ENCODE data around the gene SHE. TPM values are rescaled to one million over a fixed set of nuclear protein-coding genes. Genes with fewer than 3 reads are reported as not detected.
"Not testable (repeated sequence)": the region's sequence is repeated elsewhere in the genome, so short reads cannot be mapped to it uniquely, and the experiment has no call there.

Gene SHE
- total and polyA plus RNA-seq, 10 of the 15 experiments (the other 5 are each of a cell fraction or from before 2014, with no cell fraction given), result under 0.01 to 0.05 (median 0.03) TPM; not detected in 3

DNA sequence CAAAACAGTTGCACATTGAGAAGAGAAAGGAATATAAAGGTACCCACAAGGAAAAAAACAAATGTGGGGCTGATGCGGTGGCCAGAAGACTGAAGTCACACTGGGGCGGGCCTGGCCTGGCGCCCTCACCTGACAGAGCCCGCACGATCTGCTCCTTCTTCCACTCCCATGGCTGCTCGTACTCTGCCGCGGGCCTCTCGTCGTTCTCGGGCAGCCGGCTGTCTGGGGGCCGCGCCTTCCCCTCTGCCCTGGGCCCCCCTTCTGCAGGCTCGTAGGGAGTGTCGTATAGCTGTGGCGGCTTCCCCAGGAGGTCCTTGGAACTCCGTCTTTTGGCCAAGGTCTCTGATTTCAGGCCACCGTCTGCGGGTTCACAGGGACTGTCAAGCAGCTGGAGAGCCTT, 13.3 kb downstream of the SHE start:
- no peaks in the 10 kb centered on the region for H4K20me1 ChIP-seq (ENCODE audit: control insufficient read depth, insufficient read depth)
- CTCF ChIA-PET, result interaction anchor here (1.1 to 10.0 kb wide), 2 partner anchors 8 to 58 kb away, joined by 8 to 80 read pairs; no protein-coding TSS in a partner anchor
- no peak overlapping the region for H2AFZ ChIP-seq (ENCODE audit: control insufficient read depth, low read depth, low read length)
- H3K9me3 ChIP-seq (replicated peaks; ENCODE audit: control insufficient read depth, insufficient read depth, low read length), result no peaks in the 10 kb centered on the region
- H3K9ac ChIP-seq (ENCODE audit: control insufficient read depth, insufficient read depth, low read length), result no peak overlapping the region
- intact Hi-C loops (cut with micrococcal nuclease; ENCODE audit: unreplicated experiment) (loop anchor here (10.0 kb wide), 1 partner anchor 596 kb away; no protein-coding TSS in a partner anchor), in situ Hi-C loops (cut with MboI) (loop anchor here (5.0 kb wide), 1 partner anchor 63 kb away; no protein-coding TSS in a partner anchor)
- RAD21 ChIA-PET (ENCODE audit: unreplicated experiment), result interaction anchor here (1.1 kb wide), 1 partner anchor 9 kb away, joined by 3 read pairs; no protein-coding TSS in a partner anchor
- ATAC-seq (no peak), FAIRE-seq (no peak), DNase-seq (ENCODE audit: low read depth, low spot score) (no peak)
- no peak overlapping the region for H3K27ac ChIP-seq (ENCODE audit: control insufficient read depth, insufficient read depth)
- H3K27me3 ChIP-seq (replicated peaks in 1 of 2; ENCODE audit: control insufficient read depth in 2 of 2, insufficient read depth in 2 of 2, low read length in 1 of 2), result 0 out of 4 replicates have a peak, but pooled peaks cover 0 to 1% of the 10 kb centered on the region in 2 experiments
- H3K4me1 ChIP-seq (ENCODE audit: control insufficient read depth, insufficient read depth, low read length), result peaks cover 28% of the 10 kb centered on the region
- TF ChIP-seq MYB (IDR thresholded peaks at IDR 0.05; ENCODE audit: borderline replicate concordance, low read depth, low read length) (no peak), EGR1 (IDR thresholded peaks at IDR 0.05; ENCODE audit: borderline replicate concordance in 1 of 2, low read depth in 2 of 2, low read length in 2 of 2) (no peak), ZSCAN29 (IDR thresholded peaks at IDR 0.05) (no peak), NBN (IDR thresholded peaks at IDR 0.05) (no peak), ZNF274 (IDR thresholded peaks at IDR 0.05; ENCODE audit: insufficient read depth, insufficient read length) (no peak), SMARCA5 (IDR thresholded peaks at IDR 0.05) (no peak), SPI1 (IDR thresholded peaks at IDR 0.05; ENCODE audit: borderline replicate concordance, insufficient read depth, low read depth, low read length) (no peak), ZNF687 (IDR thresholded peaks at IDR 0.05) (no peak), NR2F1 (conservative IDR thresholded peaks at IDR 0.05) (no peak)
- BruUV-seq (replicated peaks), result no TSS peak
- POLR2A ChIA-PET, result interaction anchor here (0.6 kb wide), 2 partner anchors 20 to 552 kb away, joined by 3 to 5 read pairs; no protein-coding TSS in a partner anchor
- SMC1A ChIA-PET (ENCODE audit: uncharacterized antibody, unreplicated experiment), result interaction anchor here (0.9 to 9.3 kb wide), 4 partner anchors 6 to 145 kb away, joined by 3 to 97 read pairs (median 5); no protein-coding TSS in a partner anchor
- no peak overlapping the region for H3K4me2 ChIP-seq (ENCODE audit: control insufficient read depth, insufficient read depth)
- no peaks in the 10 kb centered on the region for H3K36me3 ChIP-seq (ENCODE audit: control insufficient read depth in 2 of 2, insufficient read depth in 2 of 2, low read length in 1 of 2)
- WGBS (ENCODE audit: insufficient coverage, insufficient replicate concordance, low lambda C conversion rate, missing lambda C conversion rate), result 71% methylated on average over 20 of the region's 20 CpGs
- no peaks in the 10 kb centered on the region for H3K79me2 ChIP-seq (ENCODE audit: control insufficient read depth, insufficient read depth, low read length)
- no peak overlapping the region for H3K4me3 ChIP-seq

GRCh38 chr1:154486756-154487155, 15.5 kb downstream of the SHE start:
- not testable (repeated sequence) for FAIRE-seq; H3K27me3 ChIP-seq (replicated peaks in 1 of 2; ENCODE audit: control insufficient read depth in 2 of 2, insufficient read depth in 2 of 2, low read length in 1 of 2)

More at GRCh38 chr1:154486756-154487155, 15.5 kb downstream of the SHE start:
- H2AFZ ChIP-seq (ENCODE audit: control insufficient read depth, low read depth, low read length); H3K4me2 ChIP-seq (ENCODE audit: control insufficient read depth, insufficient read depth); DNase-seq (ENCODE audit: low read depth, low spot score); BruUV-seq (replicated peaks); H3K9me3 ChIP-seq (replicated peaks; ENCODE audit: control insufficient read depth, insufficient read depth, low read length); ATAC-seq; H3K79me2 ChIP-seq (ENCODE audit: control insufficient read depth, insufficient read depth, low read length); H3K4me3 ChIP-seq; H3K4me1 ChIP-seq (ENCODE audit: control insufficient read depth, insufficient read depth, low read length); H3K27ac ChIP-seq (ENCODE audit: control insufficient read depth, insufficient read depth); H3K9ac ChIP-seq (ENCODE audit: control insufficient read depth, insufficient read depth, low read length); H4K20me1 ChIP-seq (ENCODE audit: control insufficient read depth, insufficient read depth); H3K36me3 ChIP-seq (ENCODE audit: control insufficient read depth in 2 of 2, insufficient read depth in 2 of 2, low read length in 1 of 2): not testable (repeated sequence)
- ChIA-PET RAD21 (ENCODE audit: unreplicated experiment) (interaction anchor here (0.6 to 10.5 kb wide), 3 partner anchors 10 to 195 kb away, joined by 3 to 189 read pairs (median 4); no protein-coding TSS in a partner anchor), CTCF (interaction anchor here (0.6 to 11.6 kb wide), 4 partner anchors 21 to 623 kb away, joined by 3 to 302 read pairs (median 4); no protein-coding TSS in a partner anchor), POLR2A (interaction anchor here (0.5 to 1.0 kb wide), 3 partner anchors 9 to 45 kb away, joined by 3 to 5 read pairs (median 4); no protein-coding TSS in a partner anchor), SMC1A (ENCODE audit: uncharacterized antibody, unreplicated experiment) (interaction anchor here (1.0 to 8.2 kb wide), 2 partner anchors 6 to 60 kb away, joined by 4 to 97 read pairs; no protein-coding TSS in a partner anchor)
- 18% methylated on average over 5 of the region's 5 CpGs for WGBS (ENCODE audit: insufficient coverage, insufficient replicate concordance, low lambda C conversion rate, missing lambda C conversion rate)
- in situ Hi-C loops (cut with MboI) (loop anchor here (5.0 kb wide), 1 partner anchor 66 kb away; no protein-coding TSS in a partner anchor), intact Hi-C loops (cut with micrococcal nuclease; ENCODE audit: unreplicated experiment) (loop anchor here (10.0 kb wide), 1 partner anchor 598 kb away; no protein-coding TSS in a partner anchor)

Measured in GM12878 (cell line).